Lower lobe of right lung (tissue), 2 donors: Measurements from ENCODE around the gene GEN1. TPM values are rescaled to one million over a fixed set of nuclear protein-coding genes. Genes with fewer than 3 reads are reported as not detected.

ENCODE experiments used
- ATAC-seq, 2 donors: fragments of 200-7000 bp; cut with Tn5 transposase; one replicate each; pipeline ENCODE4 v1.9.1; 2020 to 2022; ENCODE audit warnings: mild to moderate bottlenecking in 2 of 2, moderate library complexity in 2 of 2
- DNase-seq: peaks from one replicate; pipeline ENCODE4 v3.0.0-alpha.2; 2020
- H3K27ac ChIP-seq: fragments of 200-600 bp; one replicate; pipeline ENCODE4 v1.8.0; 2022
- H3K27me3 ChIP-seq: fragments of 200-600 bp; one replicate; pipeline ENCODE4 v1.8.0; 2022; ENCODE audit warnings: low read depth
- H3K36me3 ChIP-seq: fragments of 200-600 bp; one replicate; pipeline ENCODE4 v1.8.0; 2022; ENCODE audit warnings: mild to moderate bottlenecking
- H3K4me1 ChIP-seq: fragments of 200-600 bp; one replicate; pipeline ENCODE4 v1.8.0; 2022
- H3K4me3 ChIP-seq: fragments of 200-600 bp; one replicate; pipeline ENCODE4 v1.8.0; 2022; ENCODE audit warnings: mild to moderate bottlenecking
- H3K9me3 ChIP-seq: fragments of 200-600 bp; one replicate; pipeline ENCODE4 v1.8.0; 2022
- CTCF ChIP-seq: fragments of 200-600 bp; IDR thresholded peaks from one replicate; pipeline ENCODE4 v1.8.0; 2022; ENCODE audit warnings: antibody characterized with exemption, mild to moderate bottlenecking
- intact Hi-C: fragments of 100-400 bp; cut with DNase I; formaldehyde crosslinking; loops from one replicate; pipeline ENCODE4 v1.11.0; 2022
- total RNA-seq: library from RNA; stranded (reverse); fragmentation: NEBNext Ultra II Directional; extraction: Animal tissue kit (Norgen Biotek cat#: 25700); gene quantifications from one replicate; pipeline ENCODE4 v1.2.1, GENCODE V29; 2021
- donor health status: DM: no; HTN: yes; CAD: no; lungs with severe emphysema.

Gene GEN1
- total RNA-seq, 1 donor from 2014 or later = 9.0 TPM

GRCh38 chr2:17791121-17791816, 37.3 kb downstream of the GEN1 start:
- ATAC-seq = no peak
- Histone ChIP-seq H3K4me3 (no peak overlapping the region), H3K27me3 (no peaks in the 10 kb centered on the region), H3K4me1 (peaks cover 8% of the 10 kb centered on the region), H3K9me3 (no peaks in the 10 kb centered on the region), H3K36me3 (no peaks in the 10 kb centered on the region), H3K27ac (no peak overlapping the region)
- no peak for DNase-seq
- TF ChIP-seq CTCF = no peak
- intact Hi-C loops = no loop called here

GRCh38 chr2:17791817-17792130, 37.8 kb downstream of the GEN1 start:
- TF ChIP-seq CTCF = no peak
- no peak for ATAC-seq
- no peak overlapping the region for H3K27ac ChIP-seq
- intact Hi-C loops = no loop called here
- no peak overlapping the region for H3K4me3 ChIP-seq
- H3K9me3 ChIP-seq = no peaks in the 10 kb centered on the region
- no peaks in the 10 kb centered on the region for H3K27me3 ChIP-seq
- H3K36me3 ChIP-seq = no peaks in the 10 kb centered on the region
- H3K4me1 ChIP-seq = peaks cover 8% of the 10 kb centered on the region
- DNase-seq = no peak

- Histone ChIP-seq H3K9me3 (no peaks in the 10 kb centered on the region), H3K4me1 (peaks cover 8% of the 10 kb centered on the region), H3K36me3 (no peaks in the 10 kb centered on the region), H3K4me3 (no peak overlapping the region), H3K27ac (no peak overlapping the region), H3K27me3 (no peaks in the 10 kb centered on the region)
- no peak for TF ChIP-seq CTCF
- DNase-seq = no peak
- no peak for ATAC-seq
- intact Hi-C loops = no loop called here
These were observed 38.6 kb downstream of the GEN1 start for GRCh38 chr2:17792515-17792914.

- no peaks in the 10 kb centered on the region for H3K27me3 ChIP-seq
- intact Hi-C loops = no loop called here
- ATAC-seq (no peak), DNase-seq (no peak)
- H3K4me1 ChIP-seq = peaks cover 8% of the 10 kb centered on the region
- H3K4me3 ChIP-seq = no peak overlapping the region
- no peaks in the 10 kb centered on the region for H3K9me3 ChIP-seq
- H3K36me3 ChIP-seq = no peaks in the 10 kb centered on the region
- TF ChIP-seq CTCF = no peak
- no peak overlapping the region for H3K27ac ChIP-seq
These were observed 39.4 kb downstream of the GEN1 start for GRCh38 chr2:17793296-17793695.

GRCh38 chr2:17793803-17794354, 39.9 kb downstream of the GEN1 start:
- Histone ChIP-seq H3K36me3 (no peaks in the 10 kb centered on the region), H3K27ac (no peak overlapping the region), H3K27me3 (no peaks in the 10 kb centered on the region), H3K4me3 (no peak overlapping the region), H3K4me1 (peaks cover 8% of the 10 kb centered on the region), H3K9me3 (no peaks in the 10 kb centered on the region)
- DNase-seq = no peak
- intact Hi-C loops = no loop called here
- TF ChIP-seq CTCF = no peak
- no peak for ATAC-seq
